CD14-positive monocyte (primary cell): ENCODE measurements around the gene NRAS. TPM values are rescaled to one million over a fixed set of nuclear protein-coding genes. Genes with fewer than 3 reads are reported as not detected.

Experiments
- DNase-seq, 3 donors: peaks; one replicate each; pipeline ENCODE4 v3.0.0-alpha.2; 2011 to 2022
- H2AFZ ChIP-seq: 2 replicates; pipeline ENCODE4 v1.6.0; 2012; ENCODE audit warnings: mild to moderate bottlenecking, low read depth, low read length, inconsistent platforms; ENCODE audit not compliant: insufficient read depth, poor library complexity, severe bottlenecking
- H3K27ac ChIP-seq, 2 donors: 1 replicate in 1 of 2; 2 replicates in 1 of 2; pipeline ENCODE4 v1.5.1; 2012 to 2013; ENCODE audit warnings: low read length in 2 of 2, control low read depth in 1 of 2, inconsistent platforms in 1 of 2, low read depth in 1 of 2, mild to moderate bottlenecking in 1 of 2
- H3K27me3 ChIP-seq, 2 donors: one replicate each; pipeline versions ENCODE4 v1.6.0 to v1.6.1; 2011 to 2013; ENCODE audit warnings: low read length in 2 of 2; ENCODE audit not compliant: control insufficient read depth in 2 of 2, insufficient read depth in 2 of 2
- H3K36me3 ChIP-seq, 2 donors: replicated peaks in 1 of 2; 1 replicate in 1 of 2; 2 replicates in 1 of 2; pipeline versions ENCODE4 v1.5.1 to v1.6.1; 2012 to 2013; ENCODE audit warnings: low read length in 2 of 2, control low read depth in 1 of 2, inconsistent platforms in 1 of 2, mild to moderate bottlenecking in 1 of 2; ENCODE audit not compliant: insufficient read depth in 2 of 2, control insufficient read depth in 1 of 2
- H3K4me1 ChIP-seq, 2 donors: 1 replicate in 1 of 2; 2 replicates in 1 of 2; pipeline versions ENCODE4 v1.5.1 to v1.6.1; 2012 to 2013; ENCODE audit warnings: low read length in 2 of 2, control low read depth in 1 of 2, inconsistent platforms in 1 of 2, mild to moderate bottlenecking in 1 of 2, moderate library complexity in 1 of 2; ENCODE audit not compliant: insufficient read depth in 2 of 2, control insufficient read depth in 1 of 2
- H3K4me2 ChIP-seq: replicated peaks from 2 replicates; pipeline ENCODE3; 2012; ENCODE audit warnings: low read length, moderate library complexity, mild to moderate bottlenecking; ENCODE audit not compliant: poor library complexity, severe bottlenecking; ENCODE audit errors: extremely low read depth
- H3K4me3 ChIP-seq, 3 experiments: fragments of 200-600 bp in 1 of 3; sonication (generic) in 1 of 3; replicated peaks in 1 of 3; 1 replicate in 2 of 3; 2 replicates in 1 of 3; pipeline ENCODE4 v1.5.1; 2011 to 2013; ENCODE audit warnings: low read length in 3 of 3, mild to moderate bottlenecking in 3 of 3, control low read depth in 2 of 3, low read depth in 2 of 3, inconsistent platforms in 1 of 3, moderate library complexity in 1 of 3
- H3K79me2 ChIP-seq: 2 replicates; pipeline ENCODE4 v1.6.0; 2012; ENCODE audit warnings: mild to moderate bottlenecking, control low read depth, inconsistent platforms, low read length, moderate library complexity; ENCODE audit not compliant: insufficient read depth
- H3K9ac ChIP-seq: 2 replicates; pipeline ENCODE4 v1.6.0; 2017; ENCODE audit warnings: low read length, mild to moderate bottlenecking; ENCODE audit not compliant: insufficient read depth, poor library complexity, severe bottlenecking
- H3K9me3 ChIP-seq, 2 donors: replicated peaks in 1 of 2; 1 replicate in 1 of 2; 2 replicates in 1 of 2; pipeline versions ENCODE4 v1.5.1 to v1.6.1; 2012 to 2013; ENCODE audit warnings: low read length in 2 of 2, control low read depth in 1 of 2; ENCODE audit not compliant: control insufficient read depth in 1 of 2, insufficient read depth in 1 of 2
- H4K20me1 ChIP-seq: 2 replicates; pipeline ENCODE4 v1.6.0; 2012; ENCODE audit warnings: mild to moderate bottlenecking, low read length, control low read depth, moderate library complexity; ENCODE audit not compliant: insufficient read depth
- H3K27ac Mint-ChIP-seq, 7 donors: one replicate each; pipeline ENCODE4 v1.8.0; 2020; ENCODE audit warnings: mild to moderate bottlenecking in 7 of 7, mixed read lengths in 7 of 7, moderate library complexity in 6 of 7, inconsistent platforms in 2 of 7
- H3K27me3 Mint-ChIP-seq, 3 donors: one replicate each; pipeline ENCODE4 v1.8.0; 2021 to 2022; ENCODE audit warnings: low read depth in 3 of 3, mild to moderate bottlenecking in 3 of 3, mixed read lengths in 3 of 3, moderate library complexity in 3 of 3, inconsistent platforms in 1 of 3
- H3K36me3 Mint-ChIP-seq, 2 donors: one replicate each; pipeline ENCODE4 v1.8.0; 2020; ENCODE audit warnings: mixed read lengths in 2 of 2, inconsistent platforms in 1 of 2, mild to moderate bottlenecking in 1 of 2
- H3K4me1 Mint-ChIP-seq: one replicate; pipeline ENCODE4 v1.8.0; 2020; ENCODE audit warnings: mild to moderate bottlenecking, mixed read lengths
- H3K4me3 Mint-ChIP-seq, 2 donors: one replicate each; pipeline ENCODE4 v1.8.0; 2020; ENCODE audit warnings: mild to moderate bottlenecking in 2 of 2, mixed read lengths in 2 of 2, moderate library complexity in 1 of 2
- H3K9me3 Mint-ChIP-seq, 7 donors: one replicate each; pipeline ENCODE4 v1.8.0; 2020 to 2022; ENCODE audit warnings: mixed read lengths in 7 of 7, mild to moderate bottlenecking in 6 of 7, moderate library complexity in 6 of 7, inconsistent platforms in 2 of 7
- WGBS: methylation state at CpG from one replicate; pipeline ENCODE4 v1.1.5; 2013; ENCODE audit warnings: missing lambda C conversion rate; ENCODE audit not compliant: insufficient coverage; 5-methylcytosine and 5-hydroxymethylcytosine counted together
- intact Hi-C, 2 donors: fragments of 100-400 bp; cut with micrococcal nuclease; formaldehyde crosslinking; loops; one replicate each; pipeline versions ENCODE4 v1.15.0 to v1.15.1; 2023
- polyA plus RNA-seq, 3 donors: library from polyadenylated mRNA; depleted of rRNA in 1 of 3; unstranded in 2 of 3; stranded (reverse) in 1 of 3; fragments of 300-500 nt in 2 of 3; fragments of >200 nt in 1 of 3; fragmentation: Illumina TruSeq in 2 of 3; gene quantifications; 1 replicate in 2 of 3; 2 replicates in 1 of 3; pipeline ENCODE4 v1.2.3, GENCODE V29; 2012 to 2021
- TF ChIP-seq, protein P1 (sequence below): fragments of 200-600 bp; IDR thresholded peaks from one replicate; pipeline ENCODE4 v1.8.0; 2022; ENCODE audit warnings: antibody characterized with exemption, mild to moderate bottlenecking

The NRAS gene
- polyA plus RNA-seq, 3 donors, result 12.2 to 42.7 (median 40.8) TPM

DNA sequence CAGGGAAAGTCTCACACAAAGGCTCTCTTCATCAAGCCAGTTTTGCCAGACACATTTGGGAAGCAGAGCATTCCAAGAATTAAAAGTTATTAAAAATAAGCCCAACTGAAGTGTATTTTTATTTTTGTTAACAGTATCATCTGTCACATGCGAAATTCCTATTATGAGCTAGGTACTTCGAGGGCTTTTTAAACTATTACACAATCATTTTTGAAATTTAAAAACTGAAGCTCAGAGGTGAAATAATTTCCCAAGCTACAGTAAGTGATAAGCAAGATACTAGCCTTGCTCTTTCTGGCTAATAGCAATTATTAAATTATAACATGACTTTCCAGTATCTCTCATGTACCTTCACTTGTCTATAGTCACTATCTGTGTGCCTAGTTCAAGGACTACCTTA lies 12.0 kb upstream of the NRAS start:
- Histone ChIP-seq H4K20me1 (peaks cover 66% of the 10 kb centered on the region), H3K4me2 (no peak overlapping the region), H2AFZ (no peak overlapping the region), H3K27me3 (no peaks in the 10 kb centered on the region), H3K79me2 (peaks cover 17% of the 10 kb centered on the region), H3K9me3 (no peaks in the 10 kb centered on the region), H3K27ac (no peak overlapping the region), H3K4me1 (no peaks in the 10 kb centered on the region), H3K36me3 (peaks cover 98 to 100% of the 10 kb centered on the region in 2 donors), H3K4me3 (no peak overlapping the region), H3K9ac (no peak overlapping the region)
- Mint-ChIP-seq H3K4me3 (no peak overlapping the region), H3K36me3 (peaks cover 90 to 98% of the 10 kb centered on the region in 2 donors), H3K4me1 (no peaks in the 10 kb centered on the region), H3K9me3 (no peaks in the 10 kb centered on the region), H3K27me3 (no peaks in the 10 kb centered on the region), H3K27ac (no peak overlapping the region)
- DNase-seq, result no peak
- no CpG with 5 or more reads among the region's 2 CpGs for WGBS
- TF ChIP-seq, protein P1, sequence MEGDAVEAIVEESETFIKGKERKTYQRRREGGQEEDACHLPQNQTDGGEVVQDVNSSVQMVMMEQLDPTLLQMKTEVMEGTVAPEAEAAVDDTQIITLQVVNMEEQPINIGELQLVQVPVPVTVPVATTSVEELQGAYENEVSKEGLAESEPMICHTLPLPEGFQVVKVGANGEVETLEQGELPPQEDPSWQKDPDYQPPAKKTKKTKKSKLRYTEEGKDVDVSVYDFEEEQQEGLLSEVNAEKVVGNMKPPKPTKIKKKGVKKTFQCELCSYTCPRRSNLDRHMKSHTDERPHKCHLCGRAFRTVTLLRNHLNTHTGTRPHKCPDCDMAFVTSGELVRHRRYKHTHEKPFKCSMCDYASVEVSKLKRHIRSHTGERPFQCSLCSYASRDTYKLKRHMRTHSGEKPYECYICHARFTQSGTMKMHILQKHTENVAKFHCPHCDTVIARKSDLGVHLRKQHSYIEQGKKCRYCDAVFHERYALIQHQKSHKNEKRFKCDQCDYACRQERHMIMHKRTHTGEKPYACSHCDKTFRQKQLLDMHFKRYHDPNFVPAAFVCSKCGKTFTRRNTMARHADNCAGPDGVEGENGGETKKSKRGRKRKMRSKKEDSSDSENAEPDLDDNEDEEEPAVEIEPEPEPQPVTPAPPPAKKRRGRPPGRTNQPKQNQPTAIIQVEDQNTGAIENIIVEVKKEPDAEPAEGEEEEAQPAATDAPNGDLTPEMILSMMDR, result no peak
- intact Hi-C loops, result no loop called here

DNA sequence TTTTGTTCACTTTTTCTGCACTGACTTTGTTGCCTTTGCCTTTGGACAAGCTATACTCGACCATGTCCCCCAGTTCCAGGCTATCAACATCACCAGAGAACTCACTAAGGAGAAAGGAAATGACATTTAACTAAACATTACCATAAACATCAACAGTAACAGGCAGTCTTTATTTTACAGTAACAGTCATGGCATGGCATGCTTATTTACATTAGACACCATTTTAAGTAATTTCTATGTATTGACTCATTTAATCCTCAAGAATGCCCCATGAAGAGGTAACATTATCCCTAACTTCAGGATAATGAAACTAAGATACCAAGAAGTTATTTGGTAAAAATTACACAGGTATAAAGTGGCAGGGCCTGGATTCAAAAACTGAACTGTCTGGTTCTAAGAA lies 8.7 kb upstream of the NRAS start:
- Histone ChIP-seq H2AFZ (no peak overlapping the region), H3K36me3 (peaks cover 99 to 100% of the 10 kb centered on the region in 2 donors), H3K4me2 (no peak overlapping the region), H3K27ac (peak overlapping the region in 1 of 2 donors; percentile 15), H3K9me3 (no peaks in the 10 kb centered on the region), H3K4me1 (no peaks in the 10 kb centered on the region), H3K9ac (no peak overlapping the region), H4K20me1 (peaks cover 39% of the 10 kb centered on the region), H3K79me2 (peaks cover 15% of the 10 kb centered on the region), H3K4me3 (no peak overlapping the region), H3K27me3 (no peaks in the 10 kb centered on the region)
- Mint-ChIP-seq H3K4me1 (no peaks in the 10 kb centered on the region), H3K36me3 (peaks cover 85 to 98% of the 10 kb centered on the region in 2 donors), H3K27ac (no peak overlapping the region), H3K27me3 (no peaks in the 10 kb centered on the region), H3K9me3 (no peaks in the 10 kb centered on the region), H3K4me3 (no peak overlapping the region)
- no peak for DNase-seq
- WGBS, result 100% methylated on average over 1 of the region's 1 CpG
- TF ChIP-seq, protein P1, result no peak
- intact Hi-C loops, result no loop called here
